ENCODE measurements around the gene GABRB2.

DNA sequence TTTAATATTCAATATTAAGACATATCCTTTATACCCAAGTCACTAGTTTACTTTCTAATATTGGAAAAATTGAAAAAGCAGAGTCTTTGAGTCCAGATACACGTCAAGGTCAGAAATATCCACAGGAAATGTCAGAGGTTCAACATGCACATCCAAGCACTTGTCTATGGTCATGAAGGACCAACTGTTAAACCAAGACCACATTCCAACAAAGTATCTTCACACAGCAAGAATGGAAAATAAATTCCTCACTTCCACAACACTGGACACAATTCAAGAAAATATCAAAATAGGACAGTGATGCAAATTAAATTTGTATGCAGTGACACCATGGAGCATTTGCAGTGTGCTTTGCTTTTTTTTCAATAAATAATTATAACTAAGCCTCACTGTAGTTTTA, 142.5 kb downstream of the GABRB2 start:
- TF ChIP-seq CTCF (IDR thresholded peaks at IDR 0.05; ENCODE audit: low read depth, low read length, missing input control), result no peak
- no peak for TF ChIP-seq JUND (IDR thresholded peaks at IDR 0.05)
- TF ChIP-seq MAX (IDR thresholded peaks at IDR 0.05), result no peak
- no peak for TF ChIP-seq TAF1 (conservative IDR thresholded peaks at IDR 0.05)
- no peak for TF ChIP-seq YY1 (IDR thresholded peaks at IDR 0.05)
- TF ChIP-seq REST (IDR thresholded peaks at IDR 0.05), result no peak
- TF ChIP-seq FOXA1 (IDR thresholded peaks at IDR 0.05), result no peak
- TF ChIP-seq HNF4G (IDR thresholded peaks at IDR 0.05), result no peak
- no peak for TF ChIP-seq SP1 (IDR thresholded peaks at IDR 0.05)
- no peak for TF ChIP-seq RAD21 (IDR thresholded peaks at IDR 0.05)
- no peak for TF ChIP-seq RXRA (IDR thresholded peaks at IDR 0.05)
- TF ChIP-seq GABPA (IDR thresholded peaks at IDR 0.05 in 1 of 2, conservative IDR thresholded peaks at IDR 0.05 in 1 of 2), result no peak
- TF ChIP-seq ZBTB33 (IDR thresholded peaks at IDR 0.05), result no peak

Data from liver (tissue), 3 donors.